ENCODE measurements around the gene TTC13. TPM values are rescaled to one million over a fixed set of nuclear protein-coding genes. Genes with fewer than 3 reads are reported as not detected.

Gene TTC13
- total RNA-seq, 1 experiment from 2014 or later = 35.2 TPM

- Mint-ChIP-seq H3K4me1 (ENCODE audit: insufficient read depth, unreplicated experiment) (peaks cover 26% of the 10 kb centered on the region), H3K36me3 (ENCODE audit: insufficient read depth, unreplicated experiment) (no peaks in the 10 kb centered on the region), H3K9me3 (ENCODE audit: unreplicated experiment) (no peaks in the 10 kb centered on the region), H3K27me3 (ENCODE audit: insufficient read depth, unreplicated experiment) (no peaks in the 10 kb centered on the region), H3K4me3 (ENCODE audit: unreplicated experiment) (peak overlapping the region; percentile 79), H3K27ac (ENCODE audit: low read depth, unreplicated experiment) (peak overlapping the region; percentile 69)
- no peak for TF ChIP-seq CTCF (IDR thresholded peaks at IDR 0.05; ENCODE audit: unreplicated experiment)
- ChIA-PET CTCF (interaction anchor here (0.6 to 2.2 kb wide), 10 partner anchors 15 to 183 kb away, joined by 3 to 10 read pairs (median 4); no protein-coding TSS in a partner anchor), POLR2A (interaction anchor here (0.6 to 3.7 kb wide), 20 partner anchors 10 to 1357 kb away, joined by 3 to 23 read pairs (median 3); partner anchors contain the start of genes COG2, EXOC8 and SPRTN)
- BruUV-seq (replicated peaks) = TSS peak; percentile 55
- DNase-seq (ENCODE audit: unreplicated experiment) = no peak
- intact Hi-C loops (cut with micrococcal nuclease) = loop anchor here (5.0 kb wide), 1 partner anchor 70 kb away; no protein-coding TSS in a partner anchor
Measured at GRCh38 chr1:230867101-230867902, 111.4 kb downstream of the TTC13 start.

GRCh38 chr1:230866171-230867070 lies 112.2 kb downstream of the TTC13 start:
- H3K27ac Mint-ChIP-seq (ENCODE audit: low read depth, unreplicated experiment) = peak overlapping the region; percentile 6
- intact Hi-C loops (cut with micrococcal nuclease) = loop anchor here (5.0 kb wide), 1 partner anchor 69 kb away; no protein-coding TSS in a partner anchor
- peak overlapping the region; percentile 79 for H3K4me3 Mint-ChIP-seq (ENCODE audit: unreplicated experiment)
- H3K36me3 Mint-ChIP-seq (ENCODE audit: insufficient read depth, unreplicated experiment) = no peaks in the 10 kb centered on the region
- ChIA-PET POLR2A (interaction anchor here (0.6 to 3.7 kb wide), 13 partner anchors 9 to 1356 kb away, joined by 3 to 23 read pairs (median 4); partner anchors contain the start of genes COG2, EXOC8 and SPRTN), CTCF (interaction anchor here (0.6 to 2.2 kb wide), 12 partner anchors 14 to 338 kb away, joined by 3 to 10 read pairs (median 4); no protein-coding TSS in a partner anchor)
- no peaks in the 10 kb centered on the region for H3K27me3 Mint-ChIP-seq (ENCODE audit: insufficient read depth, unreplicated experiment)
- H3K4me1 Mint-ChIP-seq (ENCODE audit: insufficient read depth, unreplicated experiment) = peaks cover 34% of the 10 kb centered on the region
- H3K9me3 Mint-ChIP-seq (ENCODE audit: unreplicated experiment) = no peaks in the 10 kb centered on the region
- TF ChIP-seq CTCF (IDR thresholded peaks at IDR 0.05; ENCODE audit: unreplicated experiment) = no peak
- no TSS peak for BruUV-seq (replicated peaks)
- no peak for DNase-seq (ENCODE audit: unreplicated experiment)

DNA sequence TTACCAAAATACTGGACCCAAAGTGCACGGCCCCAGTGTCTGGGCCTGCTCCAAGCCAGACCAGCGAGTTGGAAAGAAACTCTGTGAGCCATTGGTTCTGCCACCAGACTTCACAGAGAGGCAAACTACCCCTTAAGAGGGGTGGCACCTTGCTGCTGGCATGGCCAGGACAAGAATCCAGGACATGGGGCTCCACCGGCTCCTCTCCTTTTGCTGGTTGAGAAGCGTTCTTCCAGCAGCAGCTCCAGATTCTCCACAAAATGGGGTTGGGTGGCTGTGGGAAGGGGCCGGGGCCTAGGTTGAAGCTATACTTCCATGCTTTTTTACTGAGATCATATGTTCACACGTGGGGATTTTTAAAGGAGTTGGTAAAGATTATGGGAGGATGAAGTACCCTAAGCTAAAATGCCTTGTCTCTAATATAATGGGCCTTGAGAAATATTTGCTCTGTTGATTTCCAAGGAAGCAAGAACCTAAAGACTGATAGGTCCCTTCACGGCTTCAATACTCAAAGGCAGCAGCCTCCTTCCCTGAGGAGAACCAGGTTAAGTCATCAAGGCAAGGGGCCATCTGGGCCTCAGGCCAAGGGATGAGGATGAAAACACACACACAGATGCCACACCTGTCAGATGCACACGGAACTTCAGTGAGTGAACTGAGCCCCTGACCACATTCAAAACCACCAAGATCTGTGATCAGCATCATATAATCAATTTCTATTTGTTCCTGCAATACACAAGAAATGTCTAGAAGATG lies 113.4 kb downstream of the TTC13 start:
- POLR2A ChIA-PET = interaction anchor here (0.9 to 2.9 kb wide), 2 partner anchors 12 to 33 kb away, joined by 4 to 21 read pairs; no protein-coding TSS in a partner anchor
- TF ChIP-seq CTCF (IDR thresholded peaks at IDR 0.05; ENCODE audit: unreplicated experiment) = no peak
- intact Hi-C loops (cut with micrococcal nuclease) = loop anchor here (5.0 kb wide), 1 partner anchor 68 kb away; no protein-coding TSS in a partner anchor
- Mint-ChIP-seq H3K27me3 (ENCODE audit: insufficient read depth, unreplicated experiment) (no peaks in the 10 kb centered on the region), H3K9me3 (ENCODE audit: unreplicated experiment) (no peaks in the 10 kb centered on the region), H3K36me3 (ENCODE audit: insufficient read depth, unreplicated experiment) (no peaks in the 10 kb centered on the region), H3K4me1 (ENCODE audit: insufficient read depth, unreplicated experiment) (peaks cover 34% of the 10 kb centered on the region), H3K4me3 (ENCODE audit: unreplicated experiment) (no peak overlapping the region), H3K27ac (ENCODE audit: low read depth, unreplicated experiment) (no peak overlapping the region)
- CTCF ChIA-PET = interaction anchor here (0.6 to 1.2 kb wide), 2 partner anchors 24 to 27 kb away, joined by 3 to 5 read pairs; no protein-coding TSS in a partner anchor
- no peak for DNase-seq (ENCODE audit: unreplicated experiment)
- no TSS peak for BruUV-seq (replicated peaks)
